HG03565 (cell line): ENCODE measurements around the gene GAP43.

Source experiments
- ATAC-seq: cut with Tn5 transposase; IDR thresholded peaks from one replicate; pipeline ENCODE4 v1.9.1; 2021; ENCODE audit warnings: mild to moderate bottlenecking, moderate library complexity; ENCODE audit not compliant: unreplicated experiment

GAP43 gene

DNA sequence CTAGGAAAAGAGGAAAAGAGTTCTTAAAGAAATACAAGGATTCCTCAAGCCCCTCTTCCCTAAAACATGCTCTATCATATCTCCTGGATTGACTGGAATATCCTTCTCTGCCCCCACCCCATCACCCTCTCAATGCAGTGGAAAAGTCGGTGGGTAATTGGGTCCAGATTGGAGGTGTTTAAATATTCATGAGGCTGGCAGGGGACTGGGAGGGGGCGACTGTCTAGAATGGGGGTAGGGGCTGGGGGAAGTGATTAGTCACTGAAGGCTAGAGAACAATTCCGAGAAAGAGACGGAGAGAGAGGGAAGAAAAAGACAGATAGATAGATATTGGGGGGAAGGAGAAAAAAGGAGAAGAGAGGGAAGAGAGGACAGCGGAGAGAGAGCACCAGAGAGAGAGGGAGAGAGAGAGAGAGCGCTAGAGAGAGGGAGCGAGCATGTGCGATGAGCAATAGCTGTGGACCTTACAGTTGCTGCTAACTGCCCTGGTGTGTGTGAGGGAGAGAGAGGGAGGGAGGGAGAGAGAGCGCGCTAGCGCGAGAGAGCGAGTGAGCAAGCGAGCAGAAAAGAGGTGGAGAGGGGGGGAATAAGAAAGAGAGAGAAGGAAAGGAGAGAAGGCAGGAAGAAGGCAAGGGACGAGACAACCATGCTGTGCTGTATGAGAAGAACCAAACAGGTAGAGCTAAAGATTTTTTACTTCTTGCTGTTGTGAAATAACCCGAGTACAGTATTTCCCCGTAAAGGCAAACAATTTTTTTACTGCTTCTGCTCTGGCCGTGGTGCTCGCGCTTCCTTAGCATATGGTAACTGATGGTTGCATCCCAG lies at the start of gene GAP43:
GAP43 (plus strand) TSS at position 467 of the 825 bp plus-strand sequence; CDS start at position 647, 180 bp downstream.
- no peak for ATAC-seq

GRCh38 chr3:115576325-115576875 lies 46.9 kb upstream of the GAP43 start:
- no peak for ATAC-seq

GRCh38 chr3:115577000-115577399 lies 46.3 kb upstream of the GAP43 start:
- ATAC-seq = no peak

- ATAC-seq = no peak
These were observed 45.0 kb upstream of the GAP43 start for GRCh38 chr3:115578331-115578730.

- ATAC-seq = no peak
These were observed 42.7 kb upstream of the GAP43 start for GRCh38 chr3:115580566-115580965.

- no peak for ATAC-seq
These were observed 41.8 kb upstream of the GAP43 start for GRCh38 chr3:115581362-115582135.

GRCh38 chr3:115588201-115589115 lies 34.9 kb upstream of the GAP43 start:
- no peak for ATAC-seq

DNA sequence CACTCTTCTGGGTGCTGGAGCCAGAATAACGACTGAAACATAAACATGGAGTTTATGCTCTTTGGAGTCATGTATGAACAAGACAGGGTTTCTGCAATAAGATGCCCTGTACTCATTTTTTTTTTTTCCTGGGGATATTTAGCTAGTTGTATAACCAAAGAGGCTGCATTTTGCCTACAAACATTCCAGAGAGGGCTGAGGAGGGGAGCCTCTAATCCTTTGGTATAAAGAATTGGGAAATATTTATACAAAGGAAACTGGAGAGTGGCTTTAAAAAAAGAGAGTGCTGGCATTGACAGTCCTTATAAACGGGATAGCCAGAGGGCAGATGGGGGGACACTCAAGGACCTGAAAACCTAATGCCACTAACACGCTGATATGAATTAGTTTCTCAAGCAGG lies 32.4 kb upstream of the GAP43 start:
- no peak for ATAC-seq

DNA sequence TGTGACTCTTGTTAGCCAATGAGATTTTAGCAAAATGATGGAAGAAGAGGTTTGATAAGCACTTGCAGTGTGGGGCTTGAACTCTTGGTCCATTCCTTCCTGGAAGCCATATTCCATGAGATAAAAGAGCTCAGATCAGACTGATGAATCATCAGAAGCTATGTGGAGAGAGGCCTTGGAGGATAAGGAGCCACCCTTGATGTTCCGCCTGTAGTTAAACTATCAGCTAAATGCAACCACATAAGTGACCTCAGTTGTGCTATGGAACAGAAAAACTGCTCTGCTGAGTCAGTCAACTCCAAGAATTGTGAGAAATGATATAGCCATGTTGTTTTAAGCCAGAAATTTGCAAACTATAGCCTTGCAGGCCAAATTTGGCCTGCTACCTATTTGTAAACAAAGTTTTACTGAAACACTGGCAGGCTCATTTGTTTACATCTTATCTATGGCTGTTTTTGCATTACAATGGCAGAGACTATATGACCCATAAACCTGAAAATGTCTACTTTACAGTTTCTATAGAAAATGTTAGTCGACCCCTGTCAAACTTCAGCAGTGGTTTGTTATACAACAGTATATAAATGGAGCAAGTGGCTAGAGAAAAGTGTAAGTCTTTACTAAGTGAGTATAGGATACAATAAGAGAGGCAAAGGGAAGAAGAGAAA lies 27.6 kb upstream of the GAP43 start:
- no peak for ATAC-seq

- ATAC-seq = no peak
These were observed 25.1 kb upstream of the GAP43 start for GRCh38 chr3:115598216-115598615.

DNA sequence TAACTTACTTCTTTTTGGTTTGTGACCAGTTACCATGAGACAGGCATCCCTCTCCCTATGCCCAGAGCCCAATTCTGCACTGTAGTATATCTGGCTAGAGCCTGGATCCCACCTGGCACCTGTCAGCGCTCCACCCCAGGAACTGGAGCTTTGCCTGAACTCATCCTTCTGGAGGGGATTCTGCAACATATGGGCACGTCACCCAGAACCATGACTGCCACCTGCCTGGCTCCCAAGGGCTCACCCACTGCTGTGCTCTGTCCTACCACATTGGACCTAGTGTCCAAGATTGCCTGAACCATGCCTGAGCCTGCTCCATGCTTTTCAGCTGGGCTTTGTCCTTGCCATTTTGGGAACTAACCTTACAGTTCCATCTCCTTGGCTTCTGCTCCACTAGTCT lies 21.1 kb upstream of the GAP43 start:
- ATAC-seq = no peak

DNA sequence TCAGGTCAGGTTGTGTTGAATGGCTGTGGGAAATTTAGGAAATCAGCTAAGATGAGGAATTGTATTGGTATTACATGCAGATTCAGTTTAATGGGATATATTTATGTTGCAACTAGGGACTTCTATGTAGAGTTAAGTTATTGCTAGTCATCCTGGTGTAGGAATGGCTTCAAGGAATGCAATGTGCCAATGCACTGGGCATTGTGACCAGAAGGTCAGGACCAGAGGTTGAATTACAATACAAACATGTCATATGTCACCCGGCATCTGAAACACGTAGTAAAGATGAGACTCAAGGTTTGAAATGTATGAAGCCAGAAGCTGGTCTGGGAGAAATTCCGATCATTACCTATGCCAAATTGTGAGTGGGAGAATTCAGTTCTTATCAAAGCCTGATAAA lies 11.7 kb upstream of the GAP43 start:
- ATAC-seq = no peak

DNA sequence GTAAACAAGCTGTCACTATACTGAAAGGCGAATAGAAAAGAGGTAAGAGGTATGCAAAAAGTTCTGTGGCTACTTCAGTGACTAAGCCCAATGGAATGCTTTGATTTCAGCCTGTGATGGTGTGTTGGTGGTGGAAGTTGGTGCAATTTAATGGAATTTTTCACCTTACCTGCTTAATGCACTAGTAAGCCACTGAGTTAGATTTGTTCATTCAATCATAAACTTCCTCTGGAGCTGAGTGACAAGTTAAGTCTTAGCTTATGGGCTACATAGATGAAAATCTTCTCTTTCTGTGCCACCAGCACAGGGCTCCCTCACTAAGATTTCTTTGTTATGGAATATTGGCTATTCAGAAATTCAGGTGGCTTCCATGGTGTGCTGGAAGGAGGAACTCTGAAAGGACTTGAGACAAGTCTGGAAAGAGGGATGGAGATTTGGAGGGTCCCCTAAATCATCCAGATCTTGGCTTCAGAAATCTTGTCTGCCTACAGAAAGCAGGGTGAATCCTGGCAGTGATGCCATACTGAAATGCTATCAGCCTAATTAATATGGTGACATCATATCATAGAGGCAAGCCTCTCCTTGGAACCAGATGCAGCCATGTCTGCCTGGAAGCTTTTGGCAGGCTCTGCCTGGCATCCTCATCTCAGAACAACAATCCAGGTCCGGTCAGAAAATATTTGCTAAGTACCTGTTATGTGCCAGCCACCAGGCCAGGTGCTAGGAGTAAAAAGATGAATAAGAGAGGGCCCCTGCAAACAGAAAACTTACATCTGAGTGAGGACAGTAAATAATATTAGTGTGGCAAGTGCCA lies 8.1 kb upstream of the GAP43 start:
- no peak for ATAC-seq

- no peak for ATAC-seq
These were observed 6.8 kb upstream of the GAP43 start for GRCh38 chr3:115616461-115616860.

GRCh38 chr3:115617591-115617990 lies 5.7 kb upstream of the GAP43 start:
- ATAC-seq = no peak

- ATAC-seq = no peak
These were observed 875 bp downstream of the GAP43 start for GRCh38 chr3:115624029-115624741.

- ATAC-seq = no peak
These were observed 1.6 kb downstream of the GAP43 start for GRCh38 chr3:115624901-115625300.

DNA sequence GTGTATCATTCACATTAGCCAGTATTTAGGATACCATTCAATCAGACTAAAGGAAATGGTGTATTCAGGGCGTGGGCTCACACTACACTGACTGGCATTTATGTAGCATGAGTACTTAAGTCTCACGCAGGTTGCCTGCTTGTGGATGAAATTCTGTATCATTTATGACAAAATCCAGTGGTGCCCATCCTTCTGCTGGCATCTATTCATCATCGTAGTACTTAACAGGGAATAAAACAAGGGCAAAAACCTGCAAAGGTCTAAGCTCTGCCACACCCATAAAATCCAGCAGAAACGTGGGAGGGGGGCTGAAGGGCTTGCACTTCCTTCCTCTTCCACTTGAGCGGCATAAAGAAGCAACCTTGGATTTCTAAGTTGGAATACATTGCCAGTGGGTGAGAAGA lies 2.7 kb downstream of the GAP43 start:
- ATAC-seq = no peak

GRCh38 chr3:115626721-115627120 lies 3.4 kb downstream of the GAP43 start:
- ATAC-seq = no peak
